Gastrocnemius medialis (tissue), 4 donors: ENCODE data around the gene TIPIN.

Experiments used
- POLR2A ChIP-seq, 2 donors: fragments of 450-650 bp; IDR thresholded peaks; one replicate each; pipeline ENCODE4 v1.6.1; 2017; ENCODE audit warnings: antibody characterized with exemption in 2 of 2, mild to moderate bottlenecking in 2 of 2, moderate library complexity in 2 of 2
- TF ChIP-seq, protein P1 (sequence below), 5 experiments: fragments of 450-650 bp in 3 of 5; fragments of 200-600 bp in 2 of 5; sonication (generic) in 2 of 5; IDR thresholded peaks in 4 of 5; conservative IDR thresholded peaks in 1 of 5; 1 replicate in 4 of 5; 2 replicates in 1 of 5; pipeline ENCODE4 v1.5.1; 2016 to 2019; ENCODE audit warnings: antibody characterized with exemption in 5 of 5, mild to moderate bottlenecking in 3 of 5, moderate library complexity in 3 of 5

DNA sequence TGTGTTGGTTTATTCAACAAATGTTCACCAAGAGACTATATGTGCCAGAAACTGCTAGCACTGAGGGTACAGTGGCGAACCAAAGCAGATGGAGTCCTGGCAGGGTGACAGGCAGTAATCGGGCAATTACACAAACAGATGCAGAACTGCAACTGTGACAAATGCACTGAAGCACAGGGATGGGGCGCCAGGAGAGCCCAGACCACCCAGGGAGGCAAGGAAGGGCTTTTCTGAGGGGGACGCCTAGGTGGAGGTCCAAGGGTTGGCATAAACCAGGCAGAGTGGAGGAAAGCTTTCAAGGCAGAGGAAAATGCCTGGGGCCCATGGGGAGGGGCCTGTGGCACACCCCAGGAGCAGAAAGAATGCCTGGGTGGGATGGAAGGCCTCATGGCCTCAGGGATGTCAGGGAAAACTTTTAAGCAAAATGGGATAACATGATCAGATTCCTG, 57.7 kb downstream of the TIPIN start:
- no peak for TF ChIP-seq POLR2A (IDR thresholded peaks at IDR 0.05)
- TF ChIP-seq, protein P1, sequence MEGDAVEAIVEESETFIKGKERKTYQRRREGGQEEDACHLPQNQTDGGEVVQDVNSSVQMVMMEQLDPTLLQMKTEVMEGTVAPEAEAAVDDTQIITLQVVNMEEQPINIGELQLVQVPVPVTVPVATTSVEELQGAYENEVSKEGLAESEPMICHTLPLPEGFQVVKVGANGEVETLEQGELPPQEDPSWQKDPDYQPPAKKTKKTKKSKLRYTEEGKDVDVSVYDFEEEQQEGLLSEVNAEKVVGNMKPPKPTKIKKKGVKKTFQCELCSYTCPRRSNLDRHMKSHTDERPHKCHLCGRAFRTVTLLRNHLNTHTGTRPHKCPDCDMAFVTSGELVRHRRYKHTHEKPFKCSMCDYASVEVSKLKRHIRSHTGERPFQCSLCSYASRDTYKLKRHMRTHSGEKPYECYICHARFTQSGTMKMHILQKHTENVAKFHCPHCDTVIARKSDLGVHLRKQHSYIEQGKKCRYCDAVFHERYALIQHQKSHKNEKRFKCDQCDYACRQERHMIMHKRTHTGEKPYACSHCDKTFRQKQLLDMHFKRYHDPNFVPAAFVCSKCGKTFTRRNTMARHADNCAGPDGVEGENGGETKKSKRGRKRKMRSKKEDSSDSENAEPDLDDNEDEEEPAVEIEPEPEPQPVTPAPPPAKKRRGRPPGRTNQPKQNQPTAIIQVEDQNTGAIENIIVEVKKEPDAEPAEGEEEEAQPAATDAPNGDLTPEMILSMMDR (IDR thresholded peaks at IDR 0.05 in 4 of 5, conservative IDR thresholded peaks at IDR 0.05 in 1 of 5), result no peak
